ENCODE measurements around the gene CYP46A1.

CYP46A1 gene

GRCh38 chr14:99688629-99689028 lies 4.5 kb downstream of the CYP46A1 start:
- Histone ChIP-seq H3K4me3 (ENCODE audit: low read depth in 1 of 2, low read length in 1 of 2) (no peak overlapping the region), H3K27ac (no peak overlapping the region), H3K4me1 (ENCODE audit: control insufficient read depth in 1 of 2, insufficient read depth in 1 of 2, low read depth in 1 of 2, low read length in 1 of 2) (peaks cover 3 to 8% of the 10 kb centered on the region in 2 experiments), H3K36me3 (no peaks in the 10 kb centered on the region), H3K27me3 (peaks cover 95% of the 10 kb centered on the region), H3K9me3 (no peaks in the 10 kb centered on the region)
- TF ChIP-seq CTCF (IDR thresholded peaks at IDR 0.05) = no peak

- no peak overlapping the region for H3K4me3 ChIP-seq (ENCODE audit: low read depth in 1 of 2, low read length in 1 of 2)
- peaks cover 87% of the 10 kb centered on the region for H3K27me3 ChIP-seq
- no peaks in the 10 kb centered on the region for H3K9me3 ChIP-seq
- no peaks in the 10 kb centered on the region for H3K36me3 ChIP-seq
- no peak for TF ChIP-seq CTCF (IDR thresholded peaks at IDR 0.05)
- peaks cover 1 to 2% of the 10 kb centered on the region in 2 experiments for H3K4me1 ChIP-seq (ENCODE audit: control insufficient read depth in 1 of 2, insufficient read depth in 1 of 2, low read depth in 1 of 2, low read length in 1 of 2)
- H3K27ac ChIP-seq = no peak overlapping the region
These were observed 5.5 kb downstream of the CYP46A1 start for GRCh38 chr14:99689266-99690236.

- no peaks in the 10 kb centered on the region for H3K4me1 ChIP-seq (ENCODE audit: control insufficient read depth in 1 of 2, insufficient read depth in 1 of 2, low read depth in 1 of 2, low read length in 1 of 2)
- no peaks in the 10 kb centered on the region for H3K36me3 ChIP-seq
- no peaks in the 10 kb centered on the region for H3K9me3 ChIP-seq
- TF ChIP-seq CTCF (IDR thresholded peaks at IDR 0.05) = no peak
- no peak overlapping the region for H3K4me3 ChIP-seq (ENCODE audit: low read depth in 1 of 2, low read length in 1 of 2)
- peaks cover 81% of the 10 kb centered on the region for H3K27me3 ChIP-seq
- H3K27ac ChIP-seq = no peak overlapping the region
These were observed 6.5 kb downstream of the CYP46A1 start for GRCh38 chr14:99690636-99691035.

GRCh38 chr14:99691111-99691885 lies 7.2 kb downstream of the CYP46A1 start:
- Histone ChIP-seq H3K9me3 (no peaks in the 10 kb centered on the region), H3K4me3 (ENCODE audit: low read depth in 1 of 2, low read length in 1 of 2) (no peak overlapping the region), H3K4me1 (ENCODE audit: control insufficient read depth in 1 of 2, insufficient read depth in 1 of 2, low read depth in 1 of 2, low read length in 1 of 2) (no peaks in the 10 kb centered on the region), H3K27me3 (peaks cover 80% of the 10 kb centered on the region), H3K27ac (no peak overlapping the region), H3K36me3 (no peaks in the 10 kb centered on the region)
- no peak for TF ChIP-seq CTCF (IDR thresholded peaks at IDR 0.05)

GRCh38 chr14:99693918-99694317 lies 9.8 kb downstream of the CYP46A1 start:
- TF ChIP-seq CTCF (IDR thresholded peaks at IDR 0.05) = no peak

More at GRCh38 chr14:99693918-99694317, 9.8 kb downstream of the CYP46A1 start:
- H3K36me3 ChIP-seq = no peaks in the 10 kb centered on the region
- H3K4me3 ChIP-seq (ENCODE audit: low read depth in 1 of 2, low read length in 1 of 2) = no peak overlapping the region
- no peaks in the 10 kb centered on the region for H3K4me1 ChIP-seq (ENCODE audit: control insufficient read depth in 1 of 2, insufficient read depth in 1 of 2, low read depth in 1 of 2, low read length in 1 of 2)
- H3K27me3 ChIP-seq = peaks cover 68% of the 10 kb centered on the region
- H3K9me3 ChIP-seq = no peaks in the 10 kb centered on the region
- no peak overlapping the region for H3K27ac ChIP-seq
